COLO829 (cell line): ENCODE data around the gene NR5A1.

Experiments
- DNase-seq: peaks from one replicate; pipeline ENCODE4 v3.0.0; 2012; ENCODE audit warnings: low spot score

Gene NR5A1

DNA sequence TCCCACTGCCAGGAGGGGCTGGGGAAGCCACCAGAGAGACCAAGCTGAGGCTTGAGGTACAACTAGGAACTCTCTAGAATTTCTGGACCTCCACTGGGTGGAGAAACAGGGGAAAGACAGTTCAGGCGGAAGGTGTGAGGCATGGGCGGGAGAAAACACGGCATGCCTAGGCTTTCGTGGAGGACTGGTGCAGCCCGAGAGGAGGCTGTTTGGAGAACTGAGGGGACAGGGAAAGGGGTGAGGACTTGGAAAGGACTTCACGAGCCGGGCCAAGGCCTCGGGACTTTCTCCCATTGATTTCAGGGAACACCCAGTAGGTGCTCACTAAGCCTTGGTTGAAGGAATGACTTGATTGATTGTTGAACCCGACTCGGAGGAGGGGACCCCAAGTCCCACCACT is 66.4 kb downstream of the NR5A1 start:
- DNase-seq, result no peak

DNA sequence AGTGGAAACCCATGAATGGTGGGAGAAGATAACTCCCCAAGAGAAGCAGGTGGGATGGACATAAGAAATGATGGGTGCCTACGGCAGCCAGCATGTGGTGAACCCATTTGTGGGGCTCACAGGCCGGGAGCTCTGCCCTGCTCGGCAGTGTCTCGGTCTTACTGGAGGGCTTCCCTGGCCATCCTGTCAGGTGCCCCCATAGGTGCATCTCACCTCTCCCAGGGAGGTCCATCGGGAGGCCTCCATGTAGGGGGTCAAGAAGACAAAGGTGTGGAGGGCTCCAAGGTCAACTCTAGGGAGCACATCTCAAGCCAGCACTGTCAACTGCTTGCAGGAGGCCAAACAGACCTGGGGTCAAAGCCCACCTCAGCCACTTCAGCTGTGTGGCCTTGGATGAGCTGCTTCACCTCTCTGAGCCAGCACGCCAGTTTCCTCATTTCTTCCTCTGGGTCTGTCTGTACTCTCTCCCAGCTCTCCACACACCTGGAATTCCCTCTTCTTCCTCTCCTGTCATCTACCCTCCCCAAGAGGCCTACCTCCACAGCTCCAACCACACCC is 67.4 kb downstream of the NR5A1 start:
- DNase-seq, result no peak

DNA sequence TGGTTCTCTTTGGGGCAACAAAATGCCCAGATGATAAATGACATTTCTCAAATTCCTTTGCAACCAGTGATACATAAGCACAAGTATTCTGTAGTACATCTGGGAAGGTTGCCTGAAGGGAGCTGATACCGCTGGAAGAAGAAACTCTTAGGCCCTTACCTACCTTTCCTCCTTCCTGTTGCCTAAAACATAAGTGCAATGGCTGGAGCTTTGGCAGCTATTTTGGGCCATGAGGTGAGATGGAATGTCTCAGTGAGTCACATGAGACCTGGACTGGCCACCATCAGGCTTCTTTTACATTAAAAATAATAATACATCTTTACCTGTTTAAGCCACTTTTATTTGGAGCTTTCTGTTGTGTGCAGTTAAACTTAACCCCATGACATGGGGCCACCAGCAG is 68.1 kb downstream of the NR5A1 start:
- no peak for DNase-seq

DNA sequence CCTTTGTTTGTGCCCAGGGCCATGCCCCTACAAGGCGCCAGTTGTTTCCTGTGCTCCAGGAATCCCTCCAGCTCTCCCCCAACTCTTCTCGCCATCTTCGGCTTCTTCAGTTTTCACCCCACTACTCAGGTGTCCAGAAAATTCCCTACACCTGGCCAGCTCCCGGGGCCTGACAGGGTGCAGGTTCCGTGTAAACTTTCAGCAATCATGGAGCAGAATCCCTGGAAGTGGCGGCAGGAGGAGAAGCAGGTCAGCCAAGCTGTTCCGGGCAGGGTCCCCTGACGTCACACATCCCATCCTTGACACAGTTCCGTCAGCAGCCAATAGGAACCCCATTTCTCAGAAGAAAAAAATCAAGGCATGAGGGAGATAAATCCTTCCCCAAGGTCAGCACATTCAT is 69.1 kb downstream of the NR5A1 start:
- no peak for DNase-seq

DNA sequence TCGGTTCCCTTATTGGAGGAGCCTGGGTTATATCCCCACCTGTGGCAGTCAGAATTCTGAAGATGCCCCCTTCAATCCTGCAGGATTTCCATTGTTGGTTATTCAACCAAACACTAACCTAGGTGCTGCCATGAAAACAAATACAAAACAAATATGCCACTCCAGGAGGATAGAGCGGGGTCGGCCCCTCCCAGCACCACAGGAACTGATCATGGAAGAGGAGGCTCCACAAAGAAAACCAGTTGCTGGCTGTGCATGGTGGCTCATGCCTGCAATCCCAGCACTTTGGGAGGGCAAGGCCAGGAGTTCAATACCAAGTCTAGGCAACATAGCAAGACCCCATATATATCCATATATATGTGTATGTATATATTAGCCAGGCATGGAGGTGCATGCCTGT is 70.1 kb downstream of the NR5A1 start:
- no peak for DNase-seq

DNA sequence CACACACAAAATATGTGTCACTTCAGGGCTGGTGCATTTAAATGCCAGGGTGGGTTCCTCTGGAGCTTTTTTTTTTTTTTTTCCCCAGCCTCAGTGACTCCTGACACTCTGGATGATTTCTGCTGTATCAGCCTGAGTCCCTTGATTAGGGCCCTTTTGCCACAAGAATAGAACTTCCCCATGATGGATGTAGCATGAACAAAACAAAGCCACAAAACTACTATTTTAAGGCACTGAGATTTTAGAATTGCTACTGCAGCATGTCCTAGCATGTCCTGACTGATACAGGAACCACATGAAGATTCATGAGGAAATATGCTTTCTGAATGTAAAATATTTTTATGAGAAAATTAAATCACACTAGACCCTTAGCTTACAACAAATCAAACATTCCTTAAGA is 70.9 kb downstream of the NR5A1 start:
- DNase-seq, result no peak
